ENCODE results near the gene NAP1L3. TPM values are rescaled to one million over a fixed set of nuclear protein-coding genes. Genes with fewer than 3 reads are reported as not detected.

The NAP1L3 gene, protein sequence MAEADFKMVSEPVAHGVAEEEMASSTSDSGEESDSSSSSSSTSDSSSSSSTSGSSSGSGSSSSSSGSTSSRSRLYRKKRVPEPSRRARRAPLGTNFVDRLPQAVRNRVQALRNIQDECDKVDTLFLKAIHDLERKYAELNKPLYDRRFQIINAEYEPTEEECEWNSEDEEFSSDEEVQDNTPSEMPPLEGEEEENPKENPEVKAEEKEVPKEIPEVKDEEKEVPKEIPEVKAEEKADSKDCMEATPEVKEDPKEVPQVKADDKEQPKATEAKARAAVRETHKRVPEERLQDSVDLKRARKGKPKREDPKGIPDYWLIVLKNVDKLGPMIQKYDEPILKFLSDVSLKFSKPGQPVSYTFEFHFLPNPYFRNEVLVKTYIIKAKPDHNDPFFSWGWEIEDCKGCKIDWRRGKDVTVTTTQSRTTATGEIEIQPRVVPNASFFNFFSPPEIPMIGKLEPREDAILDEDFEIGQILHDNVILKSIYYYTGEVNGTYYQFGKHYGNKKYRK
- total RNA-seq, result 1 to 10 TPM; 1.6 TPM

DNA sequence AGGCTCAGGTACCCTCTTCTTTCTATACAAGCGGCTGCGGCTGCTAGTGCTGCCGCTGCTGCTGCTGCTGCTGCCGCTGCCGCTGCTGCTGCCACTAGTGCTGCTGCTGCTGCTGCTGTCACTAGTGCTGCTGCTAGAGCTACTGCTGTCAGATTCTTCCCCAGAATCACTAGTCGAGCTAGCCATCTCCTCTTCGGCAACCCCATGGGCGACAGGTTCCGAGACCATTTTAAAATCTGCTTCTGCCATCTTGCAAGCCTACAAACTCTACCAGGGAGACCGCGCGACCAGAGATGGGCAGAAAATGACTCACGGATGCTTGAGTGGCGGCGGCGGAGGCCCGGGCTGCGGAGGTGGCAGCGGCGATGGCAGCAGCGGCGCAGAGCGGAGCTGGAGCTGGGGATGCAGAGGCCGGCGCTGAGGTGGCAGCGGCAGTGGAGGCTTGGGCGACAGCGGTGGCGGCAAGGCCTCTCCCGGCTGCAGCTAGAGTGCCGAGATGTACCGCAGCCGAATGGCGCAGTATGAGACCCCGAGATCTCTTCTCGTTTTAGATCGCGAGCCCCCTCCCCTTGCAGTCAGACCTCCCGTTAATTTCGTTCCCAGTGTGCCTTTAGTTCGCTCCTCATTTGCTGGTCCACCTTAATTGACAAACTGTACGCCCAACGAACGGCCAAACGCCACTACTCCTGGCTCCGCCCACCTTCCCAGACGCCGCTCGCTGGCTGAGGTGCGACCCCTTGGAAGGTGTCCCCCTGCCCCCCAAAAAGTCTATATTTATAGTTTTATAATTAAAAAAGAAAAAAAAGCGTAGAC lies at the start of gene NAP1L3:
NAP1L3 (minus strand) TSS at position 523 of the 813 bp plus-strand sequence; CDS start at position 249, 274 bp downstream.
- intact Hi-C loops (cut with micrococcal nuclease), result no loop called here
- ChIA-PET POLR2A (no interaction called here), CTCF (no interaction called here)
- H3K4me1 Mint-ChIP-seq (ENCODE audit: low read depth), result peaks cover 1% of the 10 kb centered on the region
- TF ChIP-seq CTCF (IDR thresholded peaks at IDR 0.05), result no peak
- H3K9me3 Mint-ChIP-seq, result no peaks in the 10 kb centered on the region
- H3K36me3 Mint-ChIP-seq (ENCODE audit: low read depth), result no peaks in the 10 kb centered on the region
- ATAC-seq (peak; percentile 88), DNase-seq (peak; percentile 71)
- peak within 1 kb of the TSS; percentile 86 for H3K4me3 Mint-ChIP-seq
- H3K27me3 Mint-ChIP-seq, result peaks cover 1% of the 10 kb centered on the region
- peak within 1 kb of the TSS; percentile 89 for H3K27ac Mint-ChIP-seq

GRCh38 chrX:93711076-93711475 lies 37.7 kb upstream of the NAP1L3 start:
- ChIA-PET CTCF (no interaction called here), POLR2A (no interaction called here)
- H3K27ac Mint-ChIP-seq, result no peak overlapping the region
- no peak for TF ChIP-seq CTCF (IDR thresholded peaks at IDR 0.05)
- H3K9me3 Mint-ChIP-seq, result no peaks in the 10 kb centered on the region
- DNase-seq (no peak), ATAC-seq (no peak)
- H3K27me3 Mint-ChIP-seq, result no peaks in the 10 kb centered on the region
- no peaks in the 10 kb centered on the region for H3K4me1 Mint-ChIP-seq (ENCODE audit: low read depth)
- H3K4me3 Mint-ChIP-seq, result no peak overlapping the region
- intact Hi-C loops (cut with micrococcal nuclease), result no loop called here
- H3K36me3 Mint-ChIP-seq (ENCODE audit: low read depth), result no peaks in the 10 kb centered on the region

- Mint-ChIP-seq H3K27me3 (no peaks in the 10 kb centered on the region), H3K9me3 (no peaks in the 10 kb centered on the region), H3K36me3 (ENCODE audit: low read depth) (no peaks in the 10 kb centered on the region), H3K4me1 (ENCODE audit: low read depth) (no peaks in the 10 kb centered on the region), H3K27ac (no peak overlapping the region), H3K4me3 (no peak overlapping the region)
- DNase-seq (no peak), ATAC-seq (no peak)
- no peak for TF ChIP-seq CTCF (IDR thresholded peaks at IDR 0.05)
- intact Hi-C loops (cut with micrococcal nuclease), result no loop called here
- CTCF ChIA-PET, result no interaction called here
- POLR2A ChIA-PET, result no interaction called here
Measured at GRCh38 chrX:93703701-93704100, 30.3 kb upstream of the NAP1L3 start.

- ATAC-seq, result no peak
- ChIA-PET CTCF (no interaction called here), POLR2A (no interaction called here)
- H3K9me3 Mint-ChIP-seq, result no peaks in the 10 kb centered on the region
- intact Hi-C loops (cut with micrococcal nuclease), result no loop called here
- no peak overlapping the region for H3K4me3 Mint-ChIP-seq
- DNase-seq, result no peak
- no peaks in the 10 kb centered on the region for H3K27me3 Mint-ChIP-seq
- H3K36me3 Mint-ChIP-seq (ENCODE audit: low read depth), result no peaks in the 10 kb centered on the region
- TF ChIP-seq CTCF (IDR thresholded peaks at IDR 0.05), result no peak
- H3K4me1 Mint-ChIP-seq (ENCODE audit: low read depth), result no peaks in the 10 kb centered on the region
- no peak overlapping the region for H3K27ac Mint-ChIP-seq
Measured at GRCh38 chrX:93695981-93696380, 22.6 kb upstream of the NAP1L3 start.

- H3K4me1 Mint-ChIP-seq (ENCODE audit: low read depth), result peaks cover 1% of the 10 kb centered on the region
- peak within 1 kb of the TSS; percentile 89 for H3K27ac Mint-ChIP-seq
- H3K36me3 Mint-ChIP-seq (ENCODE audit: low read depth), result no peaks in the 10 kb centered on the region
- H3K9me3 Mint-ChIP-seq, result no peaks in the 10 kb centered on the region
- intact Hi-C loops (cut with micrococcal nuclease), result no loop called here
- no peak for TF ChIP-seq CTCF (IDR thresholded peaks at IDR 0.05)
- no peak for DNase-seq
- peak within 1 kb of the TSS; percentile 86 for H3K4me3 Mint-ChIP-seq
- peak; percentile 15 for ATAC-seq
- ChIA-PET CTCF (no interaction called here), POLR2A (no interaction called here)
- peaks cover 1% of the 10 kb centered on the region for H3K27me3 Mint-ChIP-seq
Measured at GRCh38 chrX:93673869-93674271, 492 bp upstream of the NAP1L3 start, which contains the start of gene FAM133A. FAM133A (plus strand) TSS chrX:93674206; CDS start chrX:93709420, 35,214 bp downstream.

Data from activated CD8-positive, alpha-beta T cell treated with anti-CD3 and anti-CD28 coated beads for 36 hours (primary cell).